Activated naive CD8-positive, alpha-beta T cell treated with anti-CD3 and anti-CD28 coated beads, Interleukin-2, amount 10 ng/mL, durations not matched to agents 7 days and 5 days (primary cell): ENCODE results near the gene LOX. TPM values are rescaled to one million over a fixed set of nuclear protein-coding genes. Genes with fewer than 3 reads are reported as not detected.

ENCODE experiments used
- ATAC-seq: fragments of 150-1000 bp; cut with Tn5 transposase; one replicate; pipeline ENCODE4 v1.10.0; 2021; ENCODE audit warnings: low read depth, moderate library complexity
- POLR2A ChIA-PET: fragments of 350-600 bp; sonication (Branson Sonifier 250); formaldehyde crosslinking; loops from one replicate; lab custom pipeline; 2021; ENCODE audit warnings: antibody characterized with exemption; lab: Charles Lee
- DNase-seq: peaks from one replicate; pipeline ENCODE4 v3.0.0; 2021
- H3K27ac Mint-ChIP-seq: one replicate; pipeline ENCODE4 v1.8.0; 2022; ENCODE audit warnings: mild to moderate bottlenecking, mixed read lengths
- H3K27me3 Mint-ChIP-seq: one replicate; pipeline ENCODE4 v1.8.0; 2022; ENCODE audit warnings: mild to moderate bottlenecking, moderate library complexity, mixed read lengths
- H3K36me3 Mint-ChIP-seq: one replicate; pipeline ENCODE4 v1.8.0; 2021; ENCODE audit warnings: mild to moderate bottlenecking, mixed read lengths
- H3K4me1 Mint-ChIP-seq: one replicate; pipeline ENCODE4 v1.8.0; 2021; ENCODE audit warnings: mixed read lengths
- H3K4me3 Mint-ChIP-seq: one replicate; pipeline ENCODE4 v1.8.0; 2022; ENCODE audit warnings: mild to moderate bottlenecking, moderate library complexity, mixed read lengths
- H3K9me3 Mint-ChIP-seq: one replicate; pipeline ENCODE4 v1.8.0; 2021; ENCODE audit warnings: mixed read lengths
- total RNA-seq, 2 experiments: library from RNA; stranded (reverse); gene quantifications; one replicate each; pipeline ENCODE4 v1.2.3, GENCODE V29; 2021

The LOX gene
- total RNA-seq, 2 experiments from 2014 or later: not detected

DNA sequence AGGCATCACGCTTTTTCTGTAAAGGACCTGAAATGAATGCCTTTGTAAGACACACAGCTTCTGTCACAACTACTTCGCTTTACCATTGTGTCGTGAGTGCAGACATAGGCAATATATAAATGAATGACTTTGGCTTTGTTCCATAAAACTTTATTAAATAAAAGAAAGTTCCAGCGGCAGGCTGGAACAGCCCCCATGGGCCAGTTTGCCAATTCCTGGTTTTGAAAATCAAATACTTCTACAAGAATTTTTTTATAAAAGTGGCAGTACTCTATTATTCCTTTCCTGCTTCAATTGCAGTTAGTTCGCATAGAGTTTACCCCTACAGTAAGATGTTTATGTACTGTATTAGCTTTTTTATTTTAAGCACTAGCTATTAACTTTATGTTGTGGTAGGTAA, 62.6 kb downstream of the LOX start:
- Mint-ChIP-seq H3K36me3 (peaks cover 12% of the 10 kb centered on the region), H3K27ac (no peak overlapping the region), H3K4me1 (no peaks in the 10 kb centered on the region), H3K9me3 (no peaks in the 10 kb centered on the region), H3K27me3 (no peaks in the 10 kb centered on the region), H3K4me3 (no peak overlapping the region)
- DNase-seq: no peak
- POLR2A ChIA-PET: no interaction called here
- no peak for ATAC-seq

DNA sequence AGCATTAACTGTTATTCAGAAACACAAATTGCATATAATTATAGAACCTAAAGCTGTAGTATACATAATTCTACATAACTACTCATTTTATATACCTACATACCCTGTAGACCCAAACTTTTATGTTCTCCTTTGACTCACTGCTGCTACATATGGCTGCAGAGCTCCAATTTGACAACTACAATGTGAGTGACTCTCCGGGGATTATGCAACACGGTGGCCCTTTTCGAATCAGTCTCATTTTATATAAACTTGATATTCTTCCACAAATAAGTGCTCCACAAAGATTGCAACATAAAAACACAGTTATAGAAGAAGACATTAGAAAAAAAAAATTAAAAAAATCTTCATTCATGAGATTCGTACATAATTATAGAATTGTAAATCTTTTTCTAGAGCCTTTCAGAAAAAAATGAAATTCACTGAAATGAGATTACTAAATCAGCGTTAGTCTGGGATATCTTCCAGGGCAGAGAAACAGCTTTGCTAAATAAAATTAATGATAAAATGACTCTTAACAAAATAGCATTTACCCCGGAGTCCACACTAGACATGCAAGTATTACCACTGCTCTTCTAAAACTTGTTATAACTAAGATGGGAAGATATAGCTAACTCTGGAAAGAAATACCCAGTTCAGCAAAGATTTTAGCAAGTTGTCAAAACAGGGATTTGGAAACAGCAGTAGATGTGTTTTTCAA, 63.7 kb downstream of the LOX start:
- ATAC-seq (no peak), DNase-seq (no peak)
- no peaks in the 10 kb centered on the region for H3K27me3 Mint-ChIP-seq
- H3K4me3 Mint-ChIP-seq: no peak overlapping the region
- POLR2A ChIA-PET: no interaction called here
- no peaks in the 10 kb centered on the region for H3K9me3 Mint-ChIP-seq
- H3K27ac Mint-ChIP-seq: no peak overlapping the region
- H3K4me1 Mint-ChIP-seq: no peaks in the 10 kb centered on the region
- H3K36me3 Mint-ChIP-seq: peaks cover 6% of the 10 kb centered on the region

Other genes starting within 250 kb of the LOX start
- not detected for gene FTMT, start 226.4 kb downstream of the LOX start, total RNA-seq
- gene SRFBP1, start 116.3 kb downstream of the LOX start, total RNA-seq: 10 to 100 TPM in 1 of 2 experiments, 1 to 10 TPM in 1; 8.9 to 11.2 TPM
- under 1 TPM in 1 of 2 experiments, not detected in 1; 0.30 TPM for gene ZNF474, start 51.3 kb upstream of the LOX start, total RNA-seq
- not detected for gene SNCAIP, start 234.0 kb upstream of the LOX start, total RNA-seq